22Rv1 (cell line): ENCODE measurements around the gene PACRG.

Experiments
- ZFX ChIP-seq: fragments of 450-650 bp; IDR thresholded peaks from 2 replicates; pipeline ENCODE4 v1.6.1; 2017; ENCODE audit warnings: antibody characterized with exemption, borderline replicate concordance
- TF ChIP-seq, protein P1 (sequence below): fragments of 450-650 bp; IDR thresholded peaks from 2 replicates; pipeline ENCODE4 v1.5.1; 2017; ENCODE audit warnings: mild to moderate bottlenecking

DNA sequence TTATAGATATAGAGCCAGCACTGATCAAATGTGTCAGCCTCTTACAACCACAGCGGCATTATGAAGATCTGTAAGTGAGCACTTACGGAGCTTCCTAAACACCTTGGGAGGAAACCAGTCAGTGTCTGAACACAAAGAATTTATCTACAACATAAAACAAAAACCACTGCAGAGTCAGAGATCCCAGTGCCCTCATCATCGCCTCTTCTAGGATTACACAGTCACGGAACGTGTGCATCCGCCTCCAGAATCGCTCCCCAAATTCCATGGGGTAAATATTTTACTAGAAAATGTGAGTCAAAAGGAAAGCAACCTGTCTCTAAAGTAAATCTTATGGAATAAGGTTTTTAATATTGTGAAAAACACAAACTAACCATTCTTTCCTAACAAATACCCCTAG, 243.6 kb downstream of the PACRG start:
- TF ChIP-seq, protein P1, sequence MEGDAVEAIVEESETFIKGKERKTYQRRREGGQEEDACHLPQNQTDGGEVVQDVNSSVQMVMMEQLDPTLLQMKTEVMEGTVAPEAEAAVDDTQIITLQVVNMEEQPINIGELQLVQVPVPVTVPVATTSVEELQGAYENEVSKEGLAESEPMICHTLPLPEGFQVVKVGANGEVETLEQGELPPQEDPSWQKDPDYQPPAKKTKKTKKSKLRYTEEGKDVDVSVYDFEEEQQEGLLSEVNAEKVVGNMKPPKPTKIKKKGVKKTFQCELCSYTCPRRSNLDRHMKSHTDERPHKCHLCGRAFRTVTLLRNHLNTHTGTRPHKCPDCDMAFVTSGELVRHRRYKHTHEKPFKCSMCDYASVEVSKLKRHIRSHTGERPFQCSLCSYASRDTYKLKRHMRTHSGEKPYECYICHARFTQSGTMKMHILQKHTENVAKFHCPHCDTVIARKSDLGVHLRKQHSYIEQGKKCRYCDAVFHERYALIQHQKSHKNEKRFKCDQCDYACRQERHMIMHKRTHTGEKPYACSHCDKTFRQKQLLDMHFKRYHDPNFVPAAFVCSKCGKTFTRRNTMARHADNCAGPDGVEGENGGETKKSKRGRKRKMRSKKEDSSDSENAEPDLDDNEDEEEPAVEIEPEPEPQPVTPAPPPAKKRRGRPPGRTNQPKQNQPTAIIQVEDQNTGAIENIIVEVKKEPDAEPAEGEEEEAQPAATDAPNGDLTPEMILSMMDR = no peak
- no peak for TF ChIP-seq ZFX
